HL-60/S4 treated with phorbol 12-myristate 13-acetate at 8.2 ng/mL for 4 days and 3 days (cell line): ENCODE measurements around the gene LGR6.

Source experiments
- in situ Hi-C: fragments of 300-500 bp; cut with MboI; formaldehyde crosslinking; loops from 2 replicates; pipeline ENCODE4 v1.15.0; 2022; ENCODE audit warnings: low sequenced_read_pairs

Gene LGR6

GRCh38 chr1:202197653-202198365 lies 4.2 kb downstream of the LGR6 start:
- in situ Hi-C loops, result loop anchor here (25.0 kb wide), 1 partner anchor 514 kb away; the partner anchor contains the start of gene SYT2

GRCh38 chr1:202198366-202198724 lies 4.7 kb downstream of the LGR6 start:
- in situ Hi-C loops, result loop anchor here (25.0 kb wide), 1 partner anchor 514 kb away; the partner anchor contains the start of gene SYT2

DNA sequence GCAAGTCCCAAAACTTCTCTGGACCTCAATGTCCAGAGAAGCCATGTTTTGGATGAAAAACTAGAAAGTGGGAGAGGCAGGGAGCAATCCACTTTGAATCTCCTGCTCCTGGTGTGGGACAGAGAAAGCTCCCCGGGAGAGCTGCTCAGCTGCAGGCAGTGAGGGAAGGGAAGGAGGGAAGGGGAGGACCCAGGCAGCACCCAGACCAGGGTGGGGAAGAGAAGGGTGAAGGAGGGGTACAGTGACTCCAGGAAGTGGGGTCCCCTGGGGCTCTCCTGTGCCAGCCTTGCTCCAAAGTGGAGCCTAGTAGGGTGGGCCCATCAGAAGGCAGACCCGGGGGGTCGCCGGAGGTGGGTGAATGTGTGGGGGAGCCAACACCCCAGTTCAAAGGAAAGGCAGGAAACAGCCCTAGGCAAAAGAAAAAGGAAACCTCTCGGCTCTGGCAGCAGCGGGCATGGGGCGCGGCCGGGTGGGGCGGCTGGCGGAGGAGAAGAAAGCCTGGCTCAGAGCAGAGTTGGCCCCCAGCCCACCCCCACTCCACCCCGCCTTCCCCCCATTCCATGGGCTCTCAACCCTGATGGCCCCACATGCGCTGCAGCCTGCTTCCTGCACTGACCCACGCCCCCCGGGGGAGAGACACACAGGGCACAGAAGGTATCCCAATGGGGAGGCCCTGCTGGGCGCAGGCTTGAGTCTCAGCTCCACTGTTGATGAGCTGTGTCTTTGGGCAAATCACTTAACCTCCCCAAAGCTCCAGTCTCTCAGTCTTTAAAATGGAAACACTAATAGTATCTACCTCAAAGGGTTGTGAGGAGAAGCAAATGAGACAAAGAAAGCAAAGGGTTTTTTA lies 5.7 kb downstream of the LGR6 start:
- in situ Hi-C loops, result loop anchor here (25.0 kb wide), 1 partner anchor 513 kb away; the partner anchor contains the start of gene SYT2

- in situ Hi-C loops, result no loop called here
Observed at GRCh38 chr1:202200112-202200548, 6.5 kb downstream of the LGR6 start.

DNA sequence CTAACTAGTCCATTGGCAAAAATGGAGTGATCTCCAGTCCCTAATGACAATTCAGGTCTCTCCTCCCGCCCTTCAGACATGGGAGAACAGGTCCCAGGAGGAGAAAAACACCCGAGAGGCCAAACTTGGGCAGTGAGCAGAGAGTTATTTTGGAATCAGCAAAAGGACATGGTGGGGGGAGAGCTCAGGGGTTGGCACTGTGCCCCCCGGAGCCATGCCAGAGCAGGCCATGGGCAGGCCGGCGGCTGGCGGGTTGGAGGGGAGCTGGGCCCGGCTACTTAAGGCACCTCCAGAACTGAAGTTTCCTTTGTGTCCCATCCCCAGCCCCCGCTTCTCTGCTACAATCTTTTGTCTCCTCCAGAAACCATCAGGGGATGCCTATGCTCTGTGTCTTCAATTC lies 7.1 kb downstream of the LGR6 start:
- in situ Hi-C loops, result no loop called here

- in situ Hi-C loops, result no loop called here
Observed at GRCh38 chr1:202201266-202201665, 7.7 kb downstream of the LGR6 start.

GRCh38 chr1:202201971-202202370 lies 8.4 kb downstream of the LGR6 start:
- in situ Hi-C loops, result no loop called here

GRCh38 chr1:202202500-202203168 lies 9.0 kb downstream of the LGR6 start:
- in situ Hi-C loops, result no loop called here

GRCh38 chr1:202203238-202204039 lies 9.8 kb downstream of the LGR6 start:
- in situ Hi-C loops, result no loop called here

- in situ Hi-C loops, result no loop called here
Observed at GRCh38 chr1:202204065-202204464, 10.5 kb downstream of the LGR6 start.

GRCh38 chr1:202205523-202206190 lies 12.1 kb downstream of the LGR6 start:
- in situ Hi-C loops, result no loop called here

GRCh38 chr1:202207292-202207691 lies 13.7 kb downstream of the LGR6 start:
- in situ Hi-C loops, result no loop called here

DNA sequence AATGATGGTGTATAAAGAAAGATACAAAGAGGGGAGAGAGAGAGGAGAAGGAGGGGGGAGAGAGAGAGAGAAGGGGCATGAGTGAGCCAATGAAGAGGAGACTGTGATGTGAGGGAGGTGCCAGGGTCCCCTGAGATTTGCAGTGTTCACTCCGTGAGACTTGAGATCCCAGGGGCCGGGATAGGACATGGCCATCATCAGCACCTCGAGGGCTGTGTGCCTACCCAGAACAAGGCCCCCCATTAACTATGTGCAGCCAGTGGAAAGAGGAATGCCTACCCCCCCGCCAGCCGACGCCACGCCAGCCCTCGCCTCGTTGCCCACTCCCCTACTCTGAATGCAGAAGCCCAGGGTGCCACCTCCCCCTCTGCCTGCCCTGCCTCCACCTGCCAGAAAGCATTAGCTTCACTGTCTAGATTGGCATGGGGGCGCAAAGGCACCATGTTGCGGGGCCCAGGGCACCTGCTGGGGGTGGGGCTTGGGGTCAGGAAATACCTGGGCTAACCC lies 14.8 kb downstream of the LGR6 start:
- in situ Hi-C loops, result no loop called here

DNA sequence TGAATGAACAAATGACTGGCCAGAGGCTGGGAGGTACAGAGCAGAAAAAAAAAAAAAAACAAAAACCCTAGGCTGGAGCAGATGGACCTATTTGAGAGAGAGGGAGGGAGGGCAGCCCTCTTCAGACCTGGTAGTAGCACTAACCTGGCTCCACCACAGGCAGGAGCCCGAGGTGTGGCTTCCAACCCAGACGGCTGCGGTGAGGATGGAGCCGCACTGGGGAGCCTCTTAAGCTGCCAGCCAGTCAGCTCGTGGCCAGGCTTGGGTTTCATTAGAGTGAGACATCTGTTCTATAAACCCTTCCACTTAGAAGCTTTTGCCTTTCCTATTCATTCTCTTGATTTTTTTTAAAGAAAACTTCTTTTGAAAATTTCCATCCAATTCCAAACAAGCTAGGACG lies 16.8 kb downstream of the LGR6 start:
- in situ Hi-C loops, result no loop called here

DNA sequence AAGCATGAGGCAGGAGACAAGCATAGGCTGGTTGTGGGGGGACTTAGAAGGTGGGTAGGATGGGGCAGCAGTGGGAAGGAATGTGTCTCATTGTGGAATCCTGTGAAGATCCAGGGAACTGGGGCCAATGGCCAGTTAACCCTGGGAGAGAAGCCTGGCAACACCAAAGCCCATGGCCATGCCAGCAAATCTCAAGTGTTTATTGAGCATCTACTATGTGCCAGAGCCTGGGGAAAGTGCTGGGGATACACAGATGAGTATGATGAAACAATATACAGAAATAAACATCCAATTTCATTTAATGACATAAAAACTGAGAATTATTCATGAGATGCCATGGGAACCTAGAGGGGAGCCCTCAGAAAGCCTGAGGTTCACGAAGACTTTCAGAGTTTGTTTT lies 17.4 kb downstream of the LGR6 start:
- in situ Hi-C loops, result no loop called here

- in situ Hi-C loops, result no loop called here
Observed at GRCh38 chr1:202212787-202213186, 19.2 kb downstream of the LGR6 start.

DNA sequence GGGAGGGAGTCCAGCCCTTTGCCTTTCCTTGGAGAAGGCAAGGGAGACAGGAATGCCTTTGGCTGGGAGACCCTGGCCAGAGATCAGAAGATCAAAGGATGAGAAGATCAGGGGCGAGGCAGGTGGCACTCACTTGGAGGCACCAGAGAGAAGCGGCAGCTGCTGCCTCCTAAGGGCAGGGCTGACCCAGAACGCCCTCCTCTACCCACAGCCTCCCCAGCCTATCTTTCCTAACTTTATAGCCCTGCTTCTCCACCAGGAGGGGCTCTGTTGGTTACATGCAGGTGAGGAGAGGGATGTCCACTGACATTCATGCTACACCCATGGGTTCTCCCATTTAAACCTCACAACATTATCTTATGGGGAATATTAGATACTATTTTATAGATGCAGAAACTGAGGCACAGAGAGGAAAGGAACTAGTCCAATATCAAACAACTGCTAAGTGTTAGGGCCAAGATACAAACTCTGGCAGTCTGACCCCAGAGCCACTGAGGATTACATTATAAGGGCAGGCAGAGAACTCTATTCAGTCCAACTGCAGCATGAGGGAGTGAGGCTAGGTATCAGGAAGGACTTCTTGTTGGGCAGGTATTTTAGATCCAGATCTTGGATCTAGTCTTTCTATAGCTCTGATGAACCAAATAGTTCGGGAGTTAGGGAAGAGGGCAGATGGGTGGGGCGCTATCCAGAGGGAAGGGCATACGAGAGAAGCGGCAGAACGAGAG lies 19.9 kb downstream of the LGR6 start:
- in situ Hi-C loops, result no loop called here

GRCh38 chr1:202214089-202214843 lies 20.7 kb downstream of the LGR6 start:
- in situ Hi-C loops, result no loop called here
